Stimulated activated naive CD4-positive, alpha-beta T cell (primary cell): ENCODE data around the gene CCDC187.
"Not testable (repeated sequence)": the region's sequence is repeated elsewhere in the genome, so short reads cannot be mapped to it uniquely, and the experiment has no call there.

Source experiments
- DNase-seq, 6 experiments: peaks; one replicate each; lab custom pipeline; 2025; lab: John Stamatoyannopoulos, UW

CCDC187 gene

GRCh38 chr9:136326761-136327303 is 22.9 kb upstream of the CCDC187 start:
- no peak for DNase-seq

DNA sequence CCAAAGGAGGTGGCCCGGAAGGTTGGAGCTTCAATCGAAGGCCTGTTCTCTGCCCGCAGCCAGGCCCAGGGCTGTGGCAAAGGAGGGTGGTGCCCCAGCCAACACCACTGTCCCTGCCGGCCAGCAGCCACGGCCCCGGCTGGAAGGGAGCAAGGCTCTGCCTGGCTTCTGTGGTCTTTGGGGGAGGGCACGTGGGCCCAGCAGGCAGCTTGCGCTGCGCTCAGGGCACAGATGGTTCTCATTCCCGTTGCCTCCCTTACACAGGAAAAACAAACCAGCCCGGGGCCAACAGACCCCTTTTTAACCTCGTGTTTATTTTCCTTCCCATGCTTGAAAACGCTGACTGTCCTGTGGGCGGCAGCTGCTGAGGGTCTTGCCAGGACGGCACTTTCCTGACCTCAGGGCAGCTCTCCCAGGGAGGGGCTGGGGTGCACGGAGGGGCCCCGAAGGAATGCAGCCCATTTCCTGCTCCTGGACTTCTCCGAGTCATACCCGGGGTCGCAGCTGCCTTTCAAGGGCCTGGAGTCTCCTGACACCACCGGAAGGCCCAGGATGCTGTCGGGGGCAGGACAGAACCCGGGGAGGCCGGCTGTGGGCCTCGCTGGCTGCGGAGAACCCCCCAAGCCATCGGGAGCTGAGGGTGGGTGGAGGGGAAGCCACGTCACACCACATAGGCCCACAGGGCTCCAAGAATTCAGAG is 22.3 kb upstream of the CCDC187 start:
- DNase-seq = no peak

- DNase-seq = no peak
Measured at GRCh38 chr9:136325358-136325757, 21.5 kb upstream of the CCDC187 start.

DNA sequence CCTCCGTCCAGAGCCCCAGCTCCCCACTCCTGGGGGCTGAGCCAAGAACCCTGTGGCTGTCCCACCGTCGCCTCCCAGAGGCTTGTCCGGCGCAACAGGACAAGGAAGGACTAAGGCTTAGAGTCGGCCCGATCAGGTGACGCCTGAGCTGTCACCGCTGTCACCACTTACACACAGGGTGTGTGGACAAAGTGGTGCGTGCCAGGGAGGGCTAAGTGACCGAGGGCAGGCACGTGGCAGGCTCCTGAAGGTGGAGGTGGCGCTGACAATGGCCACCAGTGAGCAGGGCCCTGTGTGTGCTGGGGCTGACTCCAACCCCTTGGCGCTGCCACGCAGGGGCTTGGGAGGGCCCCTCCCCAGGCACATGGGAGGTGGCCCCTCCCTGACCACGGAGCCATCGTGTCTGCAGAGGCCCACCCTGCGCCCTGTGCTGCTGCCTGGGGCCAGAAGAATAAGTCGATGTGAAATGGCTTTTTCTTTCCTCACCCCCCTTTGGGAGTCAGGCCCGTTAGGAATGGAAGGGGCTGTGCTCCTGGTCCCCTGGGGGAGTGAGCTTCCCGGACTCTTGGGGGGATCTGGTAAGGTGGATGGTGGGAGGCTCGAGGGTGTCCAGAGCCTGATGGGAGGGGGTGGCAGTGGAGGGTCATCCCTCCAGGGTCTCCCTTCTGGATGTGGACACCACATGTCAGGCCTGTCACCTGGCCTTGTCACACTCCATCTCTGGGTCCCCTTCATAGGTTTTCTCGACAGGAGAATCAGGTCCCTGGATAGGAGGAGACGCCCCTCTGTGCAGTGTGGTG is 20.8 kb upstream of the CCDC187 start:
- DNase-seq = no peak

DNA sequence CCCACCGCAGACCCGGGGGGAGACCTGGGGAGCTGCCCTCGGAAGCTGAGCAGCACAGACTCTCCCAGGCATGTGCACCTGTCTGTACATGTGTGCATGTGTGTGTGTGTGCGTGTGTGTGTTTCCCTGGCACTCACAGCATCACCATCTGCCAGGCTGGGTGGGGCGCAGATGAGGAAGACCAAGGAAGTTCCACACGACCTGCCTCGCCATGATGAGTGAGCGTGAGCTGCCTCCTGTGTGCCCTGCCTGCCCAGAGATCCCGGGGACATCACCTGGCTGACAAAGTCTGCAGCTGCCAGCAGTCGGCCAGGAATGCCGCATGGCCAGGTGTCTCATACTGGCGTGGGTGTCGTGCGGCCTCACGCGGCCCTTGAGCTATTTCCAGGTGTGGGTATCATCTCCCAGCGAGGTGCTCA is 19.5 kb upstream of the CCDC187 start:
- DNase-seq = no peak

DNA sequence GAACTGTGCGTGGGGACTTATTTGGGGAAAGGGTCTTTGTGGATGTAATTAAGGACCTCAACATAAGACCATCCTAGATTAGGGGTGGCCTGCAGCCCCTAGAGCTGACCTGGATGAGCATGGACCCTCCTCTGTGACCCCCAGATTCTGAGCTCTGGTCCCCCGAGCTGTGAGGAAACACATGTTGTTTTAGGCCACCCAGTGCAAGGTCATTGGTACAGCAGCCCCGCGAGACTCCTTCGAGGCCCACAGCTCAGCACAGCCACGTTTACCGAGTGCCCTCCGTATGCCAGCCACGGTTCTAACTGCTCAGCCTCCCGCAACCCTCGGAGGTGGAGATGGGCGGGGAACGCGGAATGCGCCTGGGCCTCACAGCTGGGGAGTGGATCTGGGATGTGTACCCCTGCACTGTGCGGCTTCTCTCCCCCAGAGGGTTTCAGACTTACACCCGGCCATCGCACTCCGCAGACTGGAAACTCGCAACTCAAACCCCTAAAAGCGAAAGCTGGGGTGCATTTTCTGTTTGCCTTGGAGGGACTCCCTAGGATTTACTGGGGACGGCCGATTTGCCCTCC is 18.9 kb upstream of the CCDC187 start:
- DNase-seq = no peak

- DNase-seq = no peak
Measured at GRCh38 chr9:136321561-136321960, 17.7 kb upstream of the CCDC187 start.

DNA sequence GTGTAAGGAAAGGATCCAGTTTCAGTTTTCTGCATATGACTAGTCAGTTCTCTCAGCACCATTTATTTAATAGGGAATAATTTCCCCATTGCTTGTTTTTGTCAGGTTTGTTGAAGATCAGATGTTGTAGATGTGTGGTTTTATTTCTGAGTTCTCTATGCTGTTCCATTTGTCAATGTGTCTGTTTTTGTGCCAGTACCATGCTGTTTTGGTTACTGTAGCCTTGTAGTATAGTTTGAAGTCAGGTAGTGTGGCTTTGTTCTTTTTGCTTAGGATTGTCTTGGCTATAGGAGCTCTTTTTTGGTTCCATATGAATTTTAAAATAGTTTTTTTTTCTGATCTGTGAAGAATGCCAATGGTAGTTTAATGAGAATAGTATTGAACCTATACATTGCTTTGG is 17.1 kb upstream of the CCDC187 start:
- not testable (repeated sequence) for DNase-seq

DNA sequence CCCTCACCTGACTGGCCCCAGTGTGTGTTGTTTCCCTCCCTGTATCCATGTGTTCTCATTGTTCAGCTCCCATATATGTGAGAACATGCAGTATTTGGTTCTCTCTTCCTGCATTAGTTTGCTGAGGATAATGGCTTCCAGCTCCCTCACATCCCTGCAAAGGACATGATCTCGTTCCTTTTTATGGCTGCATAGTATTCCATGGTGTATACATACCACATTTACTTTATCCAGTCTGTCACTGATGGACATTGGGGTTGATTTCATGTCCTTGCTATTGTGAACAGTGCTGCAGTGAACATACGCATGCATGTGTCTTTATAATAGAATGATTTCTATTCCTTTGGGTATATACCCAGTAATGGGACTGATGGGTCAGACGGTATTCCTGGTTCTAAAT is 16.1 kb upstream of the CCDC187 start:
- DNase-seq = not testable (repeated sequence)

DNA sequence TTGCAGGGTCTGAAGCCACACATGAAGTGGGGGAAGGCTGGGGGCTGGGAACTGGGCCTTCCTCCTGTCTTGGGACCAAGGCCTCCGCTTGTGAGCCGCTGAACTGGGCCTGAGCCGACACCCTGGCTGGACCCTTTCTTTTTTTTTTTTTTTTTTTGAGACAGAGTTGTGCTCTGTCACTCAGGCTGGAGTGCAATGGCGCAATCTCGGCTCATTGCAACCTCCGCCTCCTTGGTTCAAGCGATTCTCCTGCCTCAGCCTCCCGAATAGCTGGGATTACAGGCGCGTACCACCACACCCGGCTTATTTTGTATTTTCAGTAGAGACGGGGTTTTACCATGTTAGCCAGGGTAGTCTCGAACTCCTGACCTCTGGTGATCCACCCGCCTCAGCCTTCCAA is 15.3 kb upstream of the CCDC187 start:
- DNase-seq = not testable (repeated sequence)

DNA sequence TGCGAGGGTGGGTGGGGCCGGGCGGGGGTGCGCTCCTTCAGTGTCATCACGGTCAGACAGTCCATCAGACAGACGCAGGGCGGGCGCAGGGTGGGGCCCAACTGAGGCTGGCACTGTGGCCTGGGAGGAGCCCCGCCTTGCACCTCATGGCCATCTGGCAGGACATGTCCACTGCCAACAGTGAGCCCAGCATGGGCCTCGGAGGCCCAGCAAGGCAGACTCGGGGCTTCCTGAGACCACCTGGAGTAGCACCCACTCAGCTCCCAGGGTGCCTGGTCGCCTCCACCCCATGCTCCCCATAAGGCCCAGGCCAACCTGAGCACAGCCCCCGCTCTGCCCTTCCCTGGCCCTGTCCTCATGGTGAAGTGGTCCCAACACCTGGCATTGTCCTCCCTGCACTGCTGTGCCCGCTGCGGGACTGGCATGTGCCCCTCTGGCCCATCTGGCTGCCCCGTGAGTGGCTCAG is 14.9 kb upstream of the CCDC187 start:
- no peak for DNase-seq

- no peak for DNase-seq
Measured at GRCh38 chr9:136318111-136318775, 14.3 kb upstream of the CCDC187 start.

DNA sequence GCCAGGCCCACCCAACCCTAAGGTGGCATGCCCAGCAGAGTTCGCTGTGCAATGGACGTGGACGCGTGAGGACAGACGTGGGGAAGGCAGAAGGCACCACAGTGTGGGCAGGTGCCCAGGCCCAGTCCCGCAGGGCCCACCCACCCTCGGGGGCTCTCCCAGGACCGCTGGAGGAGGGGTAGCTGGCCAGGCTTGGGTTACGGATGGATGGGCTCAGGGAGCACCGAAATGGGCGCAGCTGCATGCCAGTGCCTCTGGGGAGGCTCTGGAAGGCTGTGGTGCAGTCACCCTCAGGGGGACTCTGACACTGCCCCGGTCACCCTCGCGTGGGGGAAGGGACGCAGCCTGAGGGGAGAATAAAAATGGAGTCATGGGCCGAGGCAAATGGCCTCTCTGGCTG is 13.8 kb upstream of the CCDC187 start:
- no peak for DNase-seq

GRCh38 chr9:136316896-136317676 is 13.2 kb upstream of the CCDC187 start:
- no peak for DNase-seq

GRCh38 chr9:136316271-136316751 is 12.4 kb upstream of the CCDC187 start:
- DNase-seq = no peak

DNA sequence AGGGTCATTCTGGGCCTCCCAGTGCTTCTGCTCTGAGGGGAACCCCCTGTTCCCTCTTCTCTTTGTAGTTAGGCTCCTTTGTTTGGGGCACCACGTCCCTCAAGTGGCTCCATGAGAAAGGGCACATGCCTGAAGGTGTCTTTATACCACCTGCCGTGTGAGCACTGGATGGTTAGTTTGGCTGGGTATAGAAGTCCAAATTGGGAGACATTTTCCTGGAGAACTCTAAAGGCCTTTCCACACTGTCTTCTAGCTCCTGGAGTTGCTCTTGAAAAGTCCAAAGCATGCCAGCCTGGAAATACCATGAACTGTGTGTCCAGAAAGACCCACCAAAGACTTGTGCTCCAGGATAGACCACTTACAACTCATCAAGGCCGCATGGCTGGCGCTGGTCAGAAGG is 11.1 kb upstream of the CCDC187 start:
- no peak for DNase-seq

DNA sequence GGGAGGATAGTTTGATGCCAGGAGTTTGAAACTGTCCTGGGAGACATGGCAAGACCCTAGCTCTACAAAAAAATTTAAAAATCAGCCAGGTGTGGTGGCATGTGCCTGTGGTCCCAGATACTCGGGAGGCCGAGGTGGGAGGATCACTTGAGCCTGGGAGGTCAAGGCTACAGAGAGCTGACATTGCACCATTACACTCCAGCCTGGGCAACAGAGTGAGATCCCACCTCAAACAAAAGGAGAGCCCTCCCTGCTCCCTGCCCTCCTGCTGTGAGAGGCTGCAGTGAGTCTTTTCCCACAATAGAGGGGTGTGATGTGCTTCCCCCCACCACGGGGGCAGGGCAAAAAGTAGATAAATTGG is 10.1 kb upstream of the CCDC187 start:
- DNase-seq = no peak

DNA sequence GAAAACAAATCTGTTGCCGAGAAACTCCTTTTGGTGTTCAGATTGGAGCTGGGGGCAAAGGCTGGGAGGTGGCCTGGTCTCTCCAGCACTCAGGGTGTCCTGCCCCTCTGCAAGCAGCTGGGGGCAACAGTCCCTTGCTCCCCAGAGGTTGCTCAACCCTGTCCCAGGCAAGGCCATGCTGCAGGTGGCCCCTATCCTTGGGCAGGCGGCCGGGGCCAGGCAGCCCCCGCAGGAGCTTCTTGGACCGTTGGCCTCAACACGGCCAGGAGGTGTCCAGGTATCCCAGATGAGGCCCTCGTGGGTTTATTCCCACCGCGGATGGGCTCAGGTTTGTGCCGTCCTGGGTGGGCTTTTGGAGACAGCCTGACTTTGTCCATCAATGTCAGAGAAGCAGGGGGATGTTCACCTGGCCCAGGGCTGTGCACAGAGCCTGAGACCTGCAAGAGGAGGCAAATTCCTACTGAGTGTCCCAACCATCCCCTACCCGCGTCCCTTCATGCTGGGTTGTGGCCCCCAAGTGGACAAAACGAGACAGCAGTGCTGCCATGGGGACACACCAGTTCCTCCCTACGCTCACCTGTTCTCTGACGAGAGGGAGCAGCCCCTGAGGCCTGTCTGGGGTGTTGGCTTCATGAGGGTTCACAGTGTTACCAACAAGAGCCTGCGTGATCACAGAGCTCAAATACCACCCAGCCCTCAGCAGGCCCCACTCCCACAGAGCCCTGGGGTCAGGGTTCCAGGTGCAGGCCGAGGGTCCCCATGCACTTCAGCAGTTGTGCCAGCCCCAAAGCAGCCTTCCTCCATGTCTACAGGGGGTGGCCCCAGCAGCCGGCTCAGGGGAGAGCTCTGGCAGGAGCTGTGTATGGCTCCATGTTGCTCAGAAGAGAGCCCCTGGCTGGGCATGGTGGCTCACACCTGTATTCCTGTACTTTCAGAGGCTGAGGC is 9.5 kb upstream of the CCDC187 start:
- DNase-seq = no peak

DNA sequence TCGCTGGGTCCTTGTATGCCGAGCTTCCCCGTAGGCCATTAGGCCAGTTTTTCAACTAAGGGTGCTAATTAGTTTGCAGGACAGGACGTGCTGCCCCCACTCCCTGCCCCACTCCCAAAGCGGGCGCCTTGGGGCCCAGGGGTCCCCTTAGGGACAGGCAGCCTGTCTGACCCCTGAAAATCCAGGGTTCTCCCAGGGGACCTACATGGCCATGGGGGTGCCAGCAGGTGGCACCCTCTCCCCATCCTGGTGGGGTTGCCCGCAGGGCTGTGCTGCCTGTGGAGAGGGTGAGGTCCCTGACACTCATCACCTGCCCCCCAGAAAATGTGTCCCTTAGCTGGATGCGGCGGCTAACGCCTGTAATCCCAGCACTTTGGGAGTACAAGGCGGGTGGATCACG is 8.5 kb upstream of the CCDC187 start:
- DNase-seq = peak in 5 of 6 experiments; percentile 8 to 32 (median 20)

- no peak for DNase-seq
Measured at GRCh38 chr9:136312009-136312375, 8.1 kb upstream of the CCDC187 start.
